ENCODE data around the gene HIVEP3.
A peak's percentile ranks its signal among the peaks of the same experiment; 100 is the strongest.

The HIVEP3 gene

DNA sequence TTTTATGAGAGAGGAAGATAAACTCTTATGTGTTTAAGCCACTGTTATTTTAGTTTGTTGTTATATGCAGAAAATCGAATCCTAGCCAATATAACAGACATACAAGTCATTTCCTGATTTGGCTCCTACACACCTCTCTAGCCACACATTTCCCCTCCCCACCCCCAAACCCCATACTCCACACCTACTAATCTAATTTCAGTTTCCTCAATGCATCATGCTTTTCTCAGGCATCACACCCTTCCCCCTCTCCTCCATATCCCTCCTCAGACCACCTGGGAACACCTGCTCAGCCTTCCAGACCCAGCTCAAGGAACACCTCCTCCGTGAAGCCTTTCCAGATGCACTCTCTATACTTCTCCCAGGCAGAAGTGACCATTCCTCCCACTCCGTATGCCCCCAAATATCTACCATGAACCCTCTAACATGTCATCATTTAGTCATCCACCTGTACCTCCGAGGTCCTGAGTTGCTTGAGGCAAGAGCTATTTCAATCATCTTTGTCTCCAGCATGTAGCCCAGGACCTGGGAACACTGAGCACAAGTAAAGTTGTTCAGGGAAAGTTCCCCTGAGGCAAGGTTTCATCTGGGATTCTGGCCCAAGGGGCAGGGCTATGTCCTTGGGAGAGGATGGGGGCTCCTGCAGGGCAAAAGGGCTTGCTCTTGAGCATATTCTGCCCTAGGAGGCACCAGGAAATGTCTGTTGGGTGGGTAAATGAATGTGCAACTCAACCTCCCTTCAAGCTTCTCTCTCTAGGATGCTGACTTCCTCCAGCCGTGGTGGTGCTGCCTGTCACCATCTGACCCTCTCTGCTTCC is 126.8 kb downstream of the HIVEP3 start:
- DNase-seq (ENCODE audit: low read depth in 1 of 2, low spot score in 1 of 2): peak in 1 of 2 experiments; percentile 60
- Histone ChIP-seq H3K4me3 (replicated peaks; ENCODE audit: insufficient read depth, low read length) (no peak overlapping the region), H3K27me3 (ENCODE audit: insufficient read depth, poor library complexity, severe bottlenecking) (no peaks in the 10 kb centered on the region), H3K27ac (replicated peaks) (peak overlapping the region; percentile 35; the same call in 1 of the 2 replicates)
- TF ChIP-seq GABPA (IDR thresholded peaks at IDR 0.05; ENCODE audit: low read depth) (no peak), SPI1 (IDR thresholded peaks at IDR 0.05; ENCODE audit: borderline replicate concordance, low read depth) (peak; percentile 42; the same call in 1 of the 2 replicates)

DNA sequence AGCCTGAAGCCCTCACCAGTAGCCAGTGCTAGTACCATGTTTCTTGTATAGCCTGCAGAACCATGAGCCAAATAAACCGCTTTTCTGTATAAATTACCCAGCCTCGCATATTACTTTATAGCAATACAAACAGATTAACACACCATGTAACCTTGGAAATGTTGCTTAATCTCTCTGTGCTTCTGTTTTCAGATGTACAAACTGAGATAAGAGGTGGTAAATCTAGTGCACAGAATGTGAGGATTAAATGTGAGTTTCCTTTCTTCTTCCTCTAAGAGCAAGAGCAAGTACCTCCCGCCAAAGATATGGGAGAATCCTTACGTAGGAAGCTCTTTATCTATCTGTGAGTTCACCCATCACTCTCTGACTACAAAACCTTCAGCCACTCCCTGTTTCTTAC is 128.4 kb downstream of the HIVEP3 start:
- Histone ChIP-seq H3K27me3 (ENCODE audit: insufficient read depth, poor library complexity, severe bottlenecking) (no peaks in the 10 kb centered on the region), H3K4me3 (replicated peaks; ENCODE audit: insufficient read depth, low read length) (no peak overlapping the region), H3K27ac (replicated peaks) (peak overlapping the region; percentile 53)
- TF ChIP-seq, protein P1, sequence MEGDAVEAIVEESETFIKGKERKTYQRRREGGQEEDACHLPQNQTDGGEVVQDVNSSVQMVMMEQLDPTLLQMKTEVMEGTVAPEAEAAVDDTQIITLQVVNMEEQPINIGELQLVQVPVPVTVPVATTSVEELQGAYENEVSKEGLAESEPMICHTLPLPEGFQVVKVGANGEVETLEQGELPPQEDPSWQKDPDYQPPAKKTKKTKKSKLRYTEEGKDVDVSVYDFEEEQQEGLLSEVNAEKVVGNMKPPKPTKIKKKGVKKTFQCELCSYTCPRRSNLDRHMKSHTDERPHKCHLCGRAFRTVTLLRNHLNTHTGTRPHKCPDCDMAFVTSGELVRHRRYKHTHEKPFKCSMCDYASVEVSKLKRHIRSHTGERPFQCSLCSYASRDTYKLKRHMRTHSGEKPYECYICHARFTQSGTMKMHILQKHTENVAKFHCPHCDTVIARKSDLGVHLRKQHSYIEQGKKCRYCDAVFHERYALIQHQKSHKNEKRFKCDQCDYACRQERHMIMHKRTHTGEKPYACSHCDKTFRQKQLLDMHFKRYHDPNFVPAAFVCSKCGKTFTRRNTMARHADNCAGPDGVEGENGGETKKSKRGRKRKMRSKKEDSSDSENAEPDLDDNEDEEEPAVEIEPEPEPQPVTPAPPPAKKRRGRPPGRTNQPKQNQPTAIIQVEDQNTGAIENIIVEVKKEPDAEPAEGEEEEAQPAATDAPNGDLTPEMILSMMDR (IDR thresholded peaks at IDR 0.05; ENCODE audit: insufficient read depth, low read length): no peak
- TF ChIP-seq POLR2AphosphoS5 (IDR thresholded peaks at IDR 0.05; ENCODE audit: low read depth) (no peak), SPI1 (IDR thresholded peaks at IDR 0.05; ENCODE audit: borderline replicate concordance, low read depth) (no peak), GABPA (IDR thresholded peaks at IDR 0.05; ENCODE audit: low read depth) (no peak)
- TF ChIP-seq, protein P2, sequence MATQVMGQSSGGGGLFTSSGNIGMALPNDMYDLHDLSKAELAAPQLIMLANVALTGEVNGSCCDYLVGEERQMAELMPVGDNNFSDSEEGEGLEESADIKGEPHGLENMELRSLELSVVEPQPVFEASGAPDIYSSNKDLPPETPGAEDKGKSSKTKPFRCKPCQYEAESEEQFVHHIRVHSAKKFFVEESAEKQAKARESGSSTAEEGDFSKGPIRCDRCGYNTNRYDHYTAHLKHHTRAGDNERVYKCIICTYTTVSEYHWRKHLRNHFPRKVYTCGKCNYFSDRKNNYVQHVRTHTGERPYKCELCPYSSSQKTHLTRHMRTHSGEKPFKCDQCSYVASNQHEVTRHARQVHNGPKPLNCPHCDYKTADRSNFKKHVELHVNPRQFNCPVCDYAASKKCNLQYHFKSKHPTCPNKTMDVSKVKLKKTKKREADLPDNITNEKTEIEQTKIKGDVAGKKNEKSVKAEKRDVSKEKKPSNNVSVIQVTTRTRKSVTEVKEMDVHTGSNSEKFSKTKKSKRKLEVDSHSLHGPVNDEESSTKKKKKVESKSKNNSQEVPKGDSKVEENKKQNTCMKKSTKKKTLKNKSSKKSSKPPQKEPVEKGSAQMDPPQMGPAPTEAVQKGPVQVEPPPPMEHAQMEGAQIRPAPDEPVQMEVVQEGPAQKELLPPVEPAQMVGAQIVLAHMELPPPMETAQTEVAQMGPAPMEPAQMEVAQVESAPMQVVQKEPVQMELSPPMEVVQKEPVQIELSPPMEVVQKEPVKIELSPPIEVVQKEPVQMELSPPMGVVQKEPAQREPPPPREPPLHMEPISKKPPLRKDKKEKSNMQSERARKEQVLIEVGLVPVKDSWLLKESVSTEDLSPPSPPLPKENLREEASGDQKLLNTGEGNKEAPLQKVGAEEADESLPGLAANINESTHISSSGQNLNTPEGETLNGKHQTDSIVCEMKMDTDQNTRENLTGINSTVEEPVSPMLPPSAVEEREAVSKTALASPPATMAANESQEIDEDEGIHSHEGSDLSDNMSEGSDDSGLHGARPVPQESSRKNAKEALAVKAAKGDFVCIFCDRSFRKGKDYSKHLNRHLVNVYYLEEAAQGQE (IDR thresholded peaks at IDR 0.05; ENCODE audit: insufficient replicate concordance, low read depth): no peak
- DNase-seq (ENCODE audit: low read depth in 1 of 2, low spot score in 1 of 2): no peak

DNA sequence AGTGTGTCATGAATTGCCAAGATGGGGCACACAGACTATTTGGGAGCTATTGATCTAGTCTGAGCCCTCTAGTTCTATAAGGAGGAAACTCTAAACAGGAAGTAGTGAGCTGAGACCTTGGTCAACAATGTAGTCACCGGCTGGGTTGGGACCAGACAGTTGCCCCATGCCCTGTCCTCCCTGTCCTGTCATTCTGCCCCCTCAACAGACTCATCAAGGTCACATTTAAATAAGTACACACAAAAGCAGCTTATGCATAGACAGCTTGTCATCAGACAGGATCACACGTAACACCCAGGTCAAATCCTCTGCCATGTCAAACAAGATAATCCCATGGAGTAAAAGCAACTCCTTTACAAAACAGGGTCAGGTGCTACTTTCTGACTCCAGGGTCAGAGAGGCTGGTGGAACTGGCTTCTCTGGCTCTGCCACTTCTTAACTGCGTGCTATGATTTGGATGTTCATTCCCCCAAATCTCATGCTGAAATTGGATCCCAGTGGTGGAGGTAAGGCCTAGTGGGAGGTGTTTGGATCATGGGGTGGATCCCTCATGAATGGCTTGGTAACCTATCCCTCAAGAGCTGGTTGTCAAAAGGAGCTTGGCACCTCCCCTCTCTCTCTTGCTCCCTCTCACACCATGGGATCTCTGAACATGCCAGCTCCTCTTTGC is 128.9 kb downstream of the HIVEP3 start:
- Histone ChIP-seq H3K4me3 (replicated peaks; ENCODE audit: insufficient read depth, low read length) (no peak overlapping the region), H3K27ac (replicated peaks) (peak overlapping the region; percentile 53), H3K27me3 (ENCODE audit: insufficient read depth, poor library complexity, severe bottlenecking) (no peaks in the 10 kb centered on the region)
- peak in 1 of 2 experiments; percentile 38 for DNase-seq (ENCODE audit: low read depth in 1 of 2, low spot score in 1 of 2)
- TF ChIP-seq, protein P2 (IDR thresholded peaks at IDR 0.05; ENCODE audit: insufficient replicate concordance, low read depth): no peak
- TF ChIP-seq GABPA (IDR thresholded peaks at IDR 0.05; ENCODE audit: low read depth): no peak
- no peak for TF ChIP-seq SPI1 (IDR thresholded peaks at IDR 0.05; ENCODE audit: borderline replicate concordance, low read depth)
- no peak for TF ChIP-seq POLR2AphosphoS5 (IDR thresholded peaks at IDR 0.05; ENCODE audit: low read depth)
- TF ChIP-seq, protein P1 (IDR thresholded peaks at IDR 0.05; ENCODE audit: insufficient read depth, low read length): no peak

DNA sequence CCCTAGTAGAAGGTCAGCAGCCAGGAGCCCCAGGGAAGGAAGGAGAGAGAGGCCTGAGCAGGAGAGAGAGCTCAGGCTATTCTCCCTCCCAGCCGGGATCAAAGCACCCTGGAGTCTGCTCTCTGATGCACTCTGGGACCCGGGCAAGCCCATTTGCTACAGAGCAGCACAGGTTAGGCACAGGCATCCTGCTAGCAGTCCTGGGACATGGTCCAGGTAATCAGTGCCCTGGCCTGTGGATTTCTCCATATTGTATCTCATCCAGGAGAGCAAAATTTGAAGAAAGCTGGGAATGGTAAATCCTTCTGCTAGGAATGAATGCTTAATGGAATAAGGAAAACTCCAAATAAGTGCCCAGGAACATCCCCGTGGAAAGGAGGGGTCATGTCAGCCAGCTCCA is 130.3 kb downstream of the HIVEP3 start:
- no peak for DNase-seq (ENCODE audit: low read depth in 1 of 2, low spot score in 1 of 2)
- TF ChIP-seq, protein P1 (IDR thresholded peaks at IDR 0.05; ENCODE audit: insufficient read depth, low read length): no peak
- TF ChIP-seq, protein P2 (IDR thresholded peaks at IDR 0.05; ENCODE audit: insufficient replicate concordance, low read depth): no peak
- TF ChIP-seq POLR2AphosphoS5 (IDR thresholded peaks at IDR 0.05; ENCODE audit: low read depth): no peak
- TF ChIP-seq SPI1 (IDR thresholded peaks at IDR 0.05; ENCODE audit: borderline replicate concordance, low read depth): no peak
- no peak for TF ChIP-seq GABPA (IDR thresholded peaks at IDR 0.05; ENCODE audit: low read depth)
- Histone ChIP-seq H3K4me3 (replicated peaks; ENCODE audit: insufficient read depth, low read length) (no peak overlapping the region), H3K27ac (replicated peaks) (no peak overlapping the region), H3K27me3 (ENCODE audit: insufficient read depth, poor library complexity, severe bottlenecking) (no peaks in the 10 kb centered on the region)
